ENCODE results near the gene TRIM38. TPM values are rescaled to one million over a fixed set of nuclear protein-coding genes. Genes with fewer than 3 reads are reported as not detected.

TRIM38 gene
- total and polyA plus RNA-seq, 12 donors, result 1.3 to 5.4 (median 2.7) TPM

Other genes with a start within 250 kb of the TRIM38 start
- gene SLC17A4, start 208.1 kb upstream of the TRIM38 start, total RNA-seq, result not detected
- gene SLC17A4, start 208.1 kb upstream of the TRIM38 start, polyA plus RNA-seq, result not detected
- not detected for gene SLC17A1, start 130.8 kb upstream of the TRIM38 start, total RNA-seq
- gene SLC17A1, start 130.8 kb upstream of the TRIM38 start, polyA plus RNA-seq, result not detected
- gene SLC17A3, start 88.6 kb upstream of the TRIM38 start, total RNA-seq, result not detected
- gene SLC17A3, start 88.6 kb upstream of the TRIM38 start, polyA plus RNA-seq, result not detected
- gene SLC17A2, start 32.1 kb upstream of the TRIM38 start, total RNA-seq, result not detected
- not detected for gene SLC17A2, start 32.1 kb upstream of the TRIM38 start, polyA plus RNA-seq
- 1 to 10 TPM; 2.4 to 7.7 (median 4.7) TPM for gene HFE, start 124.6 kb downstream of the TRIM38 start, total RNA-seq
- gene HFE, start 124.6 kb downstream of the TRIM38 start, polyA plus RNA-seq, result 1 to 10 TPM; 1.4 to 2.5 TPM

All from heart right ventricle (tissue), 12 donors.